OCI-LY7 (cell line): Measurements from ENCODE around the gene RPL41.

Experiments used
- CTCF ChIP-seq: fragments of 200-600 bp; sonication (generic); conservative IDR thresholded peaks from 2 replicates; pipeline ENCODE4 v1.5.1; 2014; ENCODE audit warnings: mild to moderate bottlenecking, antibody characterized with exemption, low read length, moderate library complexity, mixed read lengths
- EZH2phosphoT487 ChIP-seq: fragments of 200-600 bp; sonication (generic); IDR thresholded peaks from 2 replicates; pipeline ENCODE4 v1.6.1; 2018; ENCODE audit warnings: low read depth, borderline replicate concordance, mild to moderate bottlenecking, mixed run types, antibody characterized with exemption, low read length, moderate library complexity, mixed read lengths

GRCh38 chr12:56151672-56152131 is 35.3 kb downstream of the RPL41 start:
- TF ChIP-seq CTCF (peak; percentile 74), EZH2phosphoT487 (no peak)
